OCI-LY3 (cell line): ENCODE data around the gene RERG.

Experiments used
- EZH2phosphoT487 ChIP-seq: fragments of 200-600 bp; shearing (Covaris generic); IDR thresholded peaks from 2 replicates; pipeline ENCODE4 v1.6.1; 2018; ENCODE audit warnings: antibody characterized with exemption, mixed run types, low read depth
- TF ChIP-seq, protein P1 (sequence below): fragments of 200-600, 300-600 bp; sonication (generic); IDR thresholded peaks from 2 replicates; pipeline ENCODE4 v1.5.1; 2014; ENCODE audit warnings: antibody characterized with exemption, low read length, low read depth

DNA sequence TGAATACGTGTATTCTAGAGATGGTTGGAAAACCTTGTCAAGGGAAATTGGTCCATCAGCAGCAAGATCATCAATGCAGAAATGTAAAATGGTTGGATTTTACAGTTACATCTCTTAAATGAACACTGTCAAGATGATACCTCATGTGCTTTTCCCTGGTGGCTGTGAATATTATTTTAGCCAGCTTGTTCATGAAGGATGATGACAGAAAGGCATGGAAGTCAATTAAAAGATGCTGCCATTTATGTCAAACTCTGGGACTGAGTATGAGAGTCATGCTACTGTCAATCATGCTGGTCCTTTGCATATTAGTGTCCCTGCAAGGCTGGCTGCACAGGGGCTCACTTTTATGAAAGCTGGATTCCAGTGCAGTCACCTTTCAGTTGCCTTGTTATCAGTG, 10.3 kb upstream of the RERG start:
- TF ChIP-seq, protein P1, sequence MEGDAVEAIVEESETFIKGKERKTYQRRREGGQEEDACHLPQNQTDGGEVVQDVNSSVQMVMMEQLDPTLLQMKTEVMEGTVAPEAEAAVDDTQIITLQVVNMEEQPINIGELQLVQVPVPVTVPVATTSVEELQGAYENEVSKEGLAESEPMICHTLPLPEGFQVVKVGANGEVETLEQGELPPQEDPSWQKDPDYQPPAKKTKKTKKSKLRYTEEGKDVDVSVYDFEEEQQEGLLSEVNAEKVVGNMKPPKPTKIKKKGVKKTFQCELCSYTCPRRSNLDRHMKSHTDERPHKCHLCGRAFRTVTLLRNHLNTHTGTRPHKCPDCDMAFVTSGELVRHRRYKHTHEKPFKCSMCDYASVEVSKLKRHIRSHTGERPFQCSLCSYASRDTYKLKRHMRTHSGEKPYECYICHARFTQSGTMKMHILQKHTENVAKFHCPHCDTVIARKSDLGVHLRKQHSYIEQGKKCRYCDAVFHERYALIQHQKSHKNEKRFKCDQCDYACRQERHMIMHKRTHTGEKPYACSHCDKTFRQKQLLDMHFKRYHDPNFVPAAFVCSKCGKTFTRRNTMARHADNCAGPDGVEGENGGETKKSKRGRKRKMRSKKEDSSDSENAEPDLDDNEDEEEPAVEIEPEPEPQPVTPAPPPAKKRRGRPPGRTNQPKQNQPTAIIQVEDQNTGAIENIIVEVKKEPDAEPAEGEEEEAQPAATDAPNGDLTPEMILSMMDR = no peak
- no peak for TF ChIP-seq EZH2phosphoT487
